HCT116 (cell line): Measurements from ENCODE around the gene VTI1A. TPM values are rescaled to one million over a fixed set of nuclear protein-coding genes. Genes with fewer than 3 reads are reported as not detected.

Experiments
- ATAC-seq: fragments of 200-7000 bp; cut with Tn5 transposase; 2 replicates; pipeline ENCODE4 v1.9.1; 2020; ENCODE audit warnings: mild to moderate bottlenecking, moderate library complexity
- BruUV-seq: library from RNA; stranded (reverse); fragments of 400-500 nt; replicated peaks from 2 replicates; lab custom pipeline; 2021; lab: Mats Ljungman, UMichigan
- CTCF ChIA-PET: fragments of 300-600 bp; sonication (Branson Sonifier 250); formaldehyde crosslinking; loops from one replicate; lab custom pipeline; 2021; ENCODE audit warnings: antibody characterized with exemption; lab: Charles Lee
- POLR2A ChIA-PET: fragments of 300-600, 350-600 bp; sonication (Branson Sonifier 250); formaldehyde crosslinking; loops from one replicate; lab custom pipeline; 2021; ENCODE audit warnings: antibody characterized with exemption; lab: Charles Lee
- RAD21 ChIA-PET, 2 experiments: fragments of 300-600 bp; sonication (Branson Sonifier 250); formaldehyde crosslinking; loops; one replicate each; lab custom pipeline; 2023; ENCODE audit warnings: low total read pairs in 2 of 2; ENCODE audit not compliant: uncharacterized antibody in 2 of 2, unreplicated experiment in 2 of 2, low non-redundant PET in 1 of 2; lab: Charles Lee
- DNase-seq: peaks from one replicate; pipeline ENCODE4 v3.0.0-alpha.2; 2010; ENCODE audit warnings: low read depth, low spot score
- H2AFZ ChIP-seq: fragments of 200-600 bp; shearing (Covaris generic), sonication (generic); 2 replicates; pipeline ENCODE4 v1.6.1; 2017; ENCODE audit warnings: low read depth, mixed run types, mixed read lengths, antibody characterized with exemption, low read length; ENCODE audit not compliant: poor library complexity, severe bottlenecking
- H3K27ac ChIP-seq: 2 replicates; pipeline ENCODE4 v1.5.1; 2012; ENCODE audit warnings: low read depth, low read length
- H3K27me3 ChIP-seq: fragments of 200-600 bp; sonication (generic); 2 replicates; pipeline ENCODE4 v1.6.1; 2016; ENCODE audit warnings: mixed run types, low read length, mixed read lengths; ENCODE audit not compliant: insufficient read depth
- H3K36me3 ChIP-seq, 2 experiments: fragments of 200-500 bp in 1 of 2; fragments of 200-600 bp in 1 of 2; sonication (Bioruptor generic) in 1 of 2; sonication (generic) in 1 of 2; 2 replicates each; pipeline versions ENCODE4 v1.5.1 to v1.6.1; 2014 to 2016; ENCODE audit warnings: low read length in 2 of 2, inconsistent platforms in 1 of 2, mixed read lengths in 1 of 2, mixed run types in 1 of 2; ENCODE audit not compliant: insufficient read depth in 2 of 2, control insufficient read depth in 1 of 2
- H3K4me1 ChIP-seq, 2 experiments: fragments of 200-600 bp in 1 of 2; sonication (generic) in 1 of 2; 2 replicates each; pipeline versions ENCODE4 v1.5.1 to v1.6.1; 2012 to 2017; ENCODE audit warnings: low read length in 2 of 2, inconsistent platforms in 1 of 2, mild to moderate bottlenecking in 1 of 2, mixed read lengths in 1 of 2, mixed run types in 1 of 2, moderate library complexity in 1 of 2; ENCODE audit not compliant: insufficient read depth in 2 of 2, control insufficient read depth in 1 of 2
- H3K4me2 ChIP-seq: fragments of 200-600 bp; sonication (generic); 2 replicates; pipeline ENCODE4 v1.6.1; 2017; ENCODE audit warnings: mixed run types, low read length, mixed read lengths
- H3K4me3 ChIP-seq, 2 experiments: fragments of 200-600 bp in 1 of 2; sonication (generic) in 1 of 2; replicated peaks in 1 of 2; 2 replicates each; pipeline ENCODE4 v1.5.1; 2011 to 2016; ENCODE audit warnings: low read length in 2 of 2, control low read depth in 1 of 2, low read depth in 1 of 2, mild to moderate bottlenecking in 1 of 2, mixed read lengths in 1 of 2, mixed run types in 1 of 2
- H3K79me2 ChIP-seq: fragments of 200-600 bp; sonication (generic); 2 replicates; pipeline ENCODE4 v1.6.1; 2017; ENCODE audit warnings: mild to moderate bottlenecking, mixed run types, low read length, moderate library complexity, mixed read lengths; ENCODE audit not compliant: insufficient read depth
- H3K9ac ChIP-seq: fragments of 200-600 bp; sonication (generic); 2 replicates; pipeline ENCODE4 v1.6.1; 2016; ENCODE audit warnings: low read length, mixed read lengths
- H3K9me2 ChIP-seq: fragments of 200-600 bp; sonication (generic), shearing (Covaris generic); 2 replicates; pipeline ENCODE4 v1.6.1; 2017; ENCODE audit warnings: mixed run types, mild to moderate bottlenecking, moderate library complexity; ENCODE audit not compliant: insufficient read depth
- H3K9me3 ChIP-seq, 2 experiments: fragments of 200-500 bp in 1 of 2; fragments of 200-600 bp in 1 of 2; sonication (Bioruptor generic) in 1 of 2; sonication (generic) in 1 of 2; 2 replicates each; pipeline ENCODE4 v1.6.1; 2014 to 2017; ENCODE audit warnings: low read length in 2 of 2, mixed read lengths in 2 of 2, inconsistent platforms in 1 of 2, low read depth in 1 of 2, mild to moderate bottlenecking in 1 of 2, mixed run types in 1 of 2, moderate library complexity in 1 of 2; ENCODE audit not compliant: control insufficient read depth in 1 of 2, insufficient read depth in 1 of 2
- H4K20me1 ChIP-seq: fragments of 200-600 bp; sonication (generic), shearing (Covaris generic); 2 replicates; pipeline ENCODE4 v1.6.1; 2017; ENCODE audit warnings: mixed run types, mild to moderate bottlenecking, moderate library complexity; ENCODE audit not compliant: insufficient read depth
- CEBPB ChIP-seq: IDR thresholded peaks from 2 replicates; pipeline ENCODE4 v1.6.1; 2012; ENCODE audit warnings: low read depth
- EGR1 ChIP-seq: IDR thresholded peaks from 2 replicates; pipeline ENCODE4 v1.6.1; 2012; ENCODE audit warnings: low read depth
- ELF1 ChIP-seq: IDR thresholded peaks from 2 replicates; pipeline ENCODE4 v1.6.1; 2012; ENCODE audit warnings: low read depth, borderline replicate concordance
- EZH2phosphoT487 ChIP-seq: fragments of 200-600 bp; IDR thresholded peaks from 2 replicates; pipeline ENCODE4 v1.6.1; 2018; ENCODE audit warnings: antibody characterized with exemption, borderline replicate concordance
- FOSL1 ChIP-seq: IDR thresholded peaks from 2 replicates; pipeline ENCODE4 v1.6.1; 2012; ENCODE audit warnings: low read depth
- POLR2AphosphoS5 ChIP-seq: IDR thresholded peaks from 2 replicates; pipeline ENCODE4 v1.6.1; 2011; ENCODE audit warnings: mild to moderate bottlenecking, low read depth, low read length, moderate library complexity
- SP1 ChIP-seq: IDR thresholded peaks from 2 replicates; pipeline ENCODE4 v1.6.1; 2012; ENCODE audit warnings: low read depth
- YY1 ChIP-seq: IDR thresholded peaks from 2 replicates; pipeline ENCODE4 v1.6.1; 2011; ENCODE audit warnings: low read length, low read depth, moderate library complexity, mild to moderate bottlenecking; ENCODE audit not compliant: insufficient replicate concordance; ENCODE audit errors: extremely low read depth
- ZBTB33 ChIP-seq: IDR thresholded peaks from 2 replicates; pipeline ENCODE4 v1.6.1; 2011; ENCODE audit warnings: mild to moderate bottlenecking, low read length, moderate library complexity; ENCODE audit not compliant: insufficient replicate concordance; ENCODE audit errors: extremely low read depth
- intact Hi-C: fragments of 100-400 bp; cut with micrococcal nuclease; formaldehyde crosslinking; loops from 2 replicates; pipeline ENCODE4 v1.10.0; 2022
- total RNA-seq: library from RNA; stranded (reverse); gene quantifications from one replicate; pipeline ENCODE4 v1.2.1, GENCODE V29; 2021; ENCODE audit not compliant: unreplicated experiment
- TF ChIP-seq, protein P1 (sequence below): IDR thresholded peaks from 2 replicates; pipeline ENCODE4 v1.6.1; 2012; ENCODE audit warnings: low read depth

The VTI1A gene
- total RNA-seq, 1 experiment from 2014 or later = 80.7 TPM

DNA sequence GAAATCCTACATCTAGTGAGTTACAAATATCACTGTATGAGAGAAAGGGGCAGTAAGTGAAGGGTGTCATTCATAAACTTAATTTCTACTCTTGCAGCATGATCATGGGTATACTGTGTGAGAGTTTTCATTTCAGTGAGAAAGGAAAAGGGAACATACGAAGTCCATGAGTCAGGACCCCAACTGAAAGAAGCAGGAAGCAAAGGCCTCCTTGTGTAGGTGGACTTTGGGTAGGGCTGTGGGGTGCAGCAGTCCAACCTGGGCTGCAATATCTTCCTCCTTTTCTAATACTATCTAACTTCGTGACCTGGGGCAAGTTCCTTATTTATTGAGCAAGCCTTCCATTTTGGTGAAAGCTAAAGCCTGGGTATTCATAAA, 254.9 kb downstream of the VTI1A start:
- CTCF ChIA-PET = no interaction called here
- Histone ChIP-seq H3K27me3 (no peaks in the 10 kb centered on the region), H3K9me2 (no peaks in the 10 kb centered on the region), H2AFZ (no peak overlapping the region), H3K79me2 (no peaks in the 10 kb centered on the region), H3K9ac (no peak overlapping the region), H3K36me3 (no peaks in the 10 kb centered on the region), H3K4me3 (no peak overlapping the region), H3K9me3 (no peaks in the 10 kb centered on the region), H3K4me1 (no peaks in the 10 kb centered on the region), H4K20me1 (no peaks in the 10 kb centered on the region), H3K27ac (no peak overlapping the region), H3K4me2 (no peak overlapping the region)
- POLR2A ChIA-PET = interaction anchor here (0.9 kb wide), 1 partner anchor 65 kb away, joined by 3 read pairs; no protein-coding TSS in a partner anchor
- no peak for TF ChIP-seq EZH2phosphoT487
- TF ChIP-seq YY1 = no peak
- TF ChIP-seq ELF1 = no peak
- TF ChIP-seq, protein P1, sequence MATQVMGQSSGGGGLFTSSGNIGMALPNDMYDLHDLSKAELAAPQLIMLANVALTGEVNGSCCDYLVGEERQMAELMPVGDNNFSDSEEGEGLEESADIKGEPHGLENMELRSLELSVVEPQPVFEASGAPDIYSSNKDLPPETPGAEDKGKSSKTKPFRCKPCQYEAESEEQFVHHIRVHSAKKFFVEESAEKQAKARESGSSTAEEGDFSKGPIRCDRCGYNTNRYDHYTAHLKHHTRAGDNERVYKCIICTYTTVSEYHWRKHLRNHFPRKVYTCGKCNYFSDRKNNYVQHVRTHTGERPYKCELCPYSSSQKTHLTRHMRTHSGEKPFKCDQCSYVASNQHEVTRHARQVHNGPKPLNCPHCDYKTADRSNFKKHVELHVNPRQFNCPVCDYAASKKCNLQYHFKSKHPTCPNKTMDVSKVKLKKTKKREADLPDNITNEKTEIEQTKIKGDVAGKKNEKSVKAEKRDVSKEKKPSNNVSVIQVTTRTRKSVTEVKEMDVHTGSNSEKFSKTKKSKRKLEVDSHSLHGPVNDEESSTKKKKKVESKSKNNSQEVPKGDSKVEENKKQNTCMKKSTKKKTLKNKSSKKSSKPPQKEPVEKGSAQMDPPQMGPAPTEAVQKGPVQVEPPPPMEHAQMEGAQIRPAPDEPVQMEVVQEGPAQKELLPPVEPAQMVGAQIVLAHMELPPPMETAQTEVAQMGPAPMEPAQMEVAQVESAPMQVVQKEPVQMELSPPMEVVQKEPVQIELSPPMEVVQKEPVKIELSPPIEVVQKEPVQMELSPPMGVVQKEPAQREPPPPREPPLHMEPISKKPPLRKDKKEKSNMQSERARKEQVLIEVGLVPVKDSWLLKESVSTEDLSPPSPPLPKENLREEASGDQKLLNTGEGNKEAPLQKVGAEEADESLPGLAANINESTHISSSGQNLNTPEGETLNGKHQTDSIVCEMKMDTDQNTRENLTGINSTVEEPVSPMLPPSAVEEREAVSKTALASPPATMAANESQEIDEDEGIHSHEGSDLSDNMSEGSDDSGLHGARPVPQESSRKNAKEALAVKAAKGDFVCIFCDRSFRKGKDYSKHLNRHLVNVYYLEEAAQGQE = no peak
- ATAC-seq = no peak
- RAD21 ChIA-PET = no interaction called here
- intact Hi-C loops = no loop called here
- no peak for DNase-seq
- BruUV-seq = TSS peak; percentile 11

GRCh38 chr10:112706577-112706976, 259.6 kb downstream of the VTI1A start:
- ChIA-PET POLR2A (interaction anchor here (0.6 kb wide), 1 partner anchor 173 kb away, joined by 3 read pairs; no protein-coding TSS in a partner anchor), RAD21 (no interaction called here), CTCF (no interaction called here)
- ATAC-seq (no peak), DNase-seq (no peak)
- no peaks in the 10 kb centered on the region for H4K20me1 ChIP-seq
- H3K4me3 ChIP-seq = no peak overlapping the region
- H3K4me1 ChIP-seq = no peaks in the 10 kb centered on the region
- H3K27me3 ChIP-seq = no peaks in the 10 kb centered on the region
- H3K9ac ChIP-seq = no peak overlapping the region
- no peak overlapping the region for H2AFZ ChIP-seq
- H3K4me2 ChIP-seq = no peak overlapping the region
- intact Hi-C loops = no loop called here
- H3K9me3 ChIP-seq = no peaks in the 10 kb centered on the region
- H3K9me2 ChIP-seq = no peaks in the 10 kb centered on the region
- H3K27ac ChIP-seq = no peak overlapping the region
- no peaks in the 10 kb centered on the region for H3K79me2 ChIP-seq
- H3K36me3 ChIP-seq = no peaks in the 10 kb centered on the region
- BruUV-seq = no TSS peak
- TF ChIP-seq ELF1 (no peak), SP1 (no peak), ZBTB33 (no peak), POLR2AphosphoS5 (no peak), CEBPB (no peak), YY1 (no peak), EGR1 (no peak), FOSL1 (no peak)
- TF ChIP-seq, protein P1 = no peak
